PC-9 (cell line): ENCODE data around the gene OPN1MW.

Experiments used
- CTCF ChIP-seq: fragments of 200-600 bp; sonication (generic); conservative IDR thresholded peaks from 2 replicates; pipeline ENCODE4 v1.6.1; 2017; ENCODE audit warnings: mixed run types, antibody characterized with exemption, mild to moderate bottlenecking, moderate library complexity
- EZH2 ChIP-seq: fragments of 200-600 bp; sonication (generic); IDR thresholded peaks from 2 replicates; pipeline ENCODE4 v1.8.0; 2017; ENCODE audit warnings: antibody characterized with exemption, low read depth

- no peak for TF ChIP-seq CTCF
- TF ChIP-seq EZH2 = no peak
Measured at GRCh38 chrX:154142950-154143745, 39.2 kb upstream of the OPN1MW start.
